Left kidney (tissue), 2 donors: ENCODE results near the gene ITPR3. TPM values are rescaled to one million over a fixed set of nuclear protein-coding genes. Genes with fewer than 3 reads are reported as not detected.

Experiments
- DNase-seq: peaks from one replicate; pipeline ENCODE4 v3.0.0-alpha.2; 2013
- polyA plus RNA-seq: library from polyadenylated mRNA; unstranded; fragments of 120-200 nt; gene quantifications from one replicate; pipeline ENCODE4 v1.2.1, GENCODE V29; 2013; ENCODE audit not compliant: insufficient read length

The ITPR3 gene
- polyA plus RNA-seq, 1 donor, result 9.2 TPM

DNA sequence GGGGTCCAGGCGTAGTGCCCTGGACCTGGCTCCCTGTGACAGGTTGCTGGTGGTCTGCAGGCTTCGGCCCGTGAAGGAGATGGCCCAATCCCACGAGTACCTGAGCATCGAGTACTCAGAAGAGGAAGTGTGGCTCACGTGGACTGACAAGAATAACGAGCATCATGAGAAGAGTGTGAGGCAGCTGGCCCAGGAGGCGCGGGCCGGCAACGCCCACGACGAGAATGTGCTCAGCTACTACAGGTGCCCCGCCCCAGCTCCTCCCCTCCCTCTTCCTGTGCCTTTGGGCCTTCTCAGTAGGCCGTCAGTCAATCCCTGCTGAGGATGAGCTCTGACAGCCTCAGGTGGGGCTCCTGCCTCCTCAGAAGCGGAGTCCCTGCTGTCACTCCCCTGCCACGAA lies 47.8 kb downstream of the ITPR3 start:
- DNase-seq, result no peak

DNA sequence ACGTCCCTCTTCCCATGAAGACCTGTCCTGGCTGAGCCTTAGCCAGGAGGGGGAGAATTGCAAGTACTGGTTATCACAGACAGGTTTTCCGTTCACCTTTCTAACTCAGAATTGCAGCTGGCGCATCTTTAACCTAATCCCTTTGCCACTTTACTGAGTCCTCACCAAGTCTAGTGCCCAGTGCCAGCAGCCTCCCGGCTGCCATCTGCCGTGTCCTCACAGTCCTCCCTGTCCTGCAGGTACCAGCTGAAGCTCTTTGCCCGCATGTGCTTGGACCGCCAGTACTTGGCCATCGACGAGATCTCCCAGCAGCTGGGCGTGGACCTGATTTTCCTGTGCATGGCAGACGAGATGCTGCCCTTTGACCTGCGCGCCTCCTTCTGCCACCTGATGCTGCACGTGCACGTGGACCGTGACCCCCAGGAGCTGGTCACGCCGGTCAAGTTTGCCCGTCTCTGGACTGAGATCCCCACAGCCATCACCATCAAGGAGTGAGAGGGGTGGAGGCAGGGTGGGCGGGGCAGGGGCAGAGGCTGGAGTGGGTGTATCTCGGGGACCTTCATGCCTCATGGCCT lies 49.1 kb downstream of the ITPR3 start:
- no peak for DNase-seq

DNA sequence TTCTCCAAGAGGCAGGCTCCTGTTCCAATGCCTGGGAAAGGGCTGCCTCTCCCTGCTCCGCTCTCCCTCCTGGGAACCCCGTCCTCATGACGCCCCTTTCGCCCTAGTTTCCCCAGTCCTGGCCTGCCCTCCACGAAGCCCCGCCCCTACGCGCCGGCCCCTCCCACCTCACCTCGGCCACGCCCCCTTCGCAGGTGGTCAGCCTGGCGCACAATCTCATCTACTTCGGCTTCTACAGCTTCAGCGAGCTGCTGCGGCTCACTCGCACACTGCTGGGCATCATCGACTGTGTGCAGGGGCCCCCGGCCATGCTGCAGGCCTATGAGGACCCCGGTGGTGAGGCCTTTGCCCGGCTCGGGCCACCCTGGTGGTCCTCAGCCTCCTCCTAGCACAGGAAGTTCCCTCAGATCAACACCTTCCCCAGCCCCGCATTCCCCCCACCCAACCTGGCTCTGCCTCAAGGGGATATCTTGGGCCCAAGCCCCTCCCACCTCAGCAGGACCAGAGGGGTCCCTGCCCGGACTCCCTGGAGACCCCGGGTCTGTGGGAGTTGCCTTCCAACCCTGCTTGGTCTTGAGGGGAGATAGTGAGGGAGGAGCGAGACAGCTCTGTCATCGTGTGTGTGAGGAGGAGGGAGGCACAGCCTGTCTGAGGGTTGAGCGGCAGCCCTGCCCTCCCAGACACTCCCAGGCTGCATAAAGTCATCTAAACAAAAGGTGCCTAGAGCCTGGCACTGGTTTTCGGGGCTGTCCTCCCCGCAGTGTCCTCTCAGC lies 50.0 kb downstream of the ITPR3 start:
- no peak for DNase-seq

DNA sequence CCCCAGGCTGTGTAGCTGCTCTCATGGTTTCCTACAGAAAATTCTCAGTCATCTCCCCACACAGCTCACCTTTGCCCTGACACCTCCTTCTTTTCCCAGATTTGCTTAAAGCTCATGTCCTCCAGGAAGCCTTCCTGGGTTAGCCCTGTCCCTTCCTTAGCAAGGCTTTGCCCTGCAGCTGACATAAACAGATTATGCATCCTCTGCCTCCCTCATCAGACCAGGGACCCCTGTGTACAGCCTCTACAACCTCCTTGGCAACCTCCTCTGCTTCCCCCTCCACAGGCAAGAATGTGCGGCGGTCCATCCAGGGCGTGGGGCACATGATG lies 50.6 kb downstream of the ITPR3 start:
- no peak for DNase-seq

DNA sequence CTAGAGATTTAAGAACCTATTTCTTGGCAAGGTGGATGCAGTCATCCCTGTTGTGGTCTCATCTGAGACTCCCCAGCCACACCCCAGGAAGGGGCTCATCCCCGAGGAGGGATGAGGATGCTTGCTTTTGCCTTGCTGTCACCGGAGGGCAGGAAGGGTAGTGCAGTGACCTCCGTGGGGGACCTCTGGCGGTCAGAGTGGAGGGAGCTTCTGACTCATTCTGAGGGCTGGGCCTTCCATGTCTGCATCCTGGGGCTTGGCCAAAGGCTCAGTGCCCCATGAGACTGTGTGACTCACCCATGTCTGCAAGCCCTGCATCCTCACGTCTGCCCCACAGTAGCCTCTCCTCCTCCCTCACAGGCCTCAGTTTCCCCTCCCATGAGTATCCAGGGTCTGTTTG lies 51.7 kb downstream of the ITPR3 start:
- DNase-seq, result no peak

DNA sequence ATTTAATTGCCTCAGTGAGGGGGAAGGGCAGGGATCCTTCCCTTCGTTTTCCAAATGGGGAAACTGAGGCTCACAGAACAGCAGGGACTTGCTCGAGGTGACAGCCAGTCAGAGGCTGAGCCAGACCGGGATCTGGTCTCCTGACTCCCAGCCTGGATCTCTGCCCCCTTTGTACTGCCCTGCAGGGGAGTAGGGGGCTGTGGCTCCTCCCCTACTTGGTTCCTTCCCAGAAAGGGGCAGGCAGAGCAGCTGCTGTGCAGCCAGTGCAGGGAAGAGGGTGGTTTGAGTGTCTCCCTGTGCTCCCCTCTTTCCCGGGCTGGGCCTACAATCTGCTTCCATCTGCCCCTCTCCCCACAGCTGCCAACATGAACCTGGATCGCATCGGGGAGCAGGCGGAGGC lies 52.7 kb downstream of the ITPR3 start:
- DNase-seq, result no peak

DNA sequence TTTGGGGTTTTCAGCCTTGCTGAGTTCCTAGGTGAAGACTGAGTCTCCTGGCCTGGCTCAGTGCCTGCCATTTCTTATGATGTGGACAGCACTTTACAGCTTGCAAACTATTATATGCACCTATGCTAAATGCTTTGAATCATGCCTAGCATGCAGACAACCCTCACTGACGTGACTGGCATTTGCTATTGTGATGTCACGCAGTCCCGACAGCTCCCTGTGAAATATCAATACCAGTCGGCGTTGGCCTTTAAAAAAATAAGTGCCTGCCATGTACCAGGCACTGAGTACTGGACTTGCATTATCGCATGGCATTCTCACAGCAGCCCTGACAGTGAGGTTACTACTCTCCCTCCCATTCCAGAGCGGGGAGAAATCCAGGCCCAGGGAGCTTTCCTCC lies 54.8 kb downstream of the ITPR3 start:
- no peak for DNase-seq

DNA sequence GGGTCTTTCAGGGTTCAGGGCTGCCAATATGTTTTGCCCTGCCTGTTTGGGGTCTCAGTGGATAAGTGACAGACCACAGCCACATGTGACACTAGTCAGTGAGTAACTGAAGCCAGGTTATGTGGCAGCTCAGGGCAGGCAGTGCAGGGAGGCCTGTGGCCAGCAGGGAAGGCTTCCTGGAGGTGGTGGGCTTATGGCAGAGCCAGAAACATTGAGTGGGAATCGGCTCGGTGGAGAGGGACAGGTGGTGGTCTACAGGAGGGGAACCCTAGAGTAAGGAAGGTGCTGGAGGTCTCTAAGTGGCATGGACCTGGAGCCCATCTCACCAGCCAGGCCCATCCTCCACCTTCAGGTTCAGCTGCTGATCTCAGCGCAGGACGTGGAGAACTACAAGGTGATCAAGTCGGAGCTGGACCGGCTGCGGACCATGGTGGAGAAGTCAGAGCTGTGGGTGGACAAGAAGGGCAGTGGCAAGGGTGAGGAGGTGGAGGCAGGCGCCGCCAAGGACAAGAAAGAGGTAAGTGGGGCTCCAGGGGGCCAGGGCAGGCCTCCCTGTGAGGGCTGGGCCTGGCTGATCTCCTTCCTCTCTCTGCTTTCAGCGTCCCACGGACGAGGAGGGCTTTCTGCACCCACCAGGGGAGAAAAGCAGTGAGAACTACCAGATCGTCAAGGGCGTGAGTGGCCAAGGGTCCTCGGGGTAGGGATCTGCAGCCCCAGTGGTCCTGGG lies 55.5 kb downstream of the ITPR3 start:
- DNase-seq, result no peak

DNA sequence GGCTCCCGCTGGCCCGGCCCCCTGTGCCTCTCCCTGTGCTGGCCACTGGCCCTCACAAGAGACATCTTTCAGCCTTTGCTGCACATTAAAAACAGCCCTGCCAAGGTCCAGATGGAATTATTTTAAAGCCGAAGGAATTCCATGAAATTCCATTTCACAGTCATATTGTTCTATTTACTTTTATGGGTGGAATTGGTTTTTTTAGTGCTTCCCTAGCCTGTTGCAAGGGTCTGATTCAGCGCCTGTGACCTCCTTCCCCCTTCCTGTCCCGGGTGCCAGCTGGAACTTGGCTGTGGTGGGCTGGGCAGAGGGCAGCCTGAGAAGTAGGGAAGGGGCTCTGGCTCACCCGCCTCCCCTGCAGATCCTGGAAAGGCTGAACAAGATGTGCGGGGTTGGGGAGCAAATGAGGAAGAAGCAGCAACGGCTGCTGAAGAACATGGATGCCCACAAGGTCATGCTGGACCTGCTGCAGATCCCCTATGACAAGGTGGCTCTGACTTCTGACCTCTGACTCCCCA lies 56.1 kb downstream of the ITPR3 start:
- DNase-seq, result no peak

DNA sequence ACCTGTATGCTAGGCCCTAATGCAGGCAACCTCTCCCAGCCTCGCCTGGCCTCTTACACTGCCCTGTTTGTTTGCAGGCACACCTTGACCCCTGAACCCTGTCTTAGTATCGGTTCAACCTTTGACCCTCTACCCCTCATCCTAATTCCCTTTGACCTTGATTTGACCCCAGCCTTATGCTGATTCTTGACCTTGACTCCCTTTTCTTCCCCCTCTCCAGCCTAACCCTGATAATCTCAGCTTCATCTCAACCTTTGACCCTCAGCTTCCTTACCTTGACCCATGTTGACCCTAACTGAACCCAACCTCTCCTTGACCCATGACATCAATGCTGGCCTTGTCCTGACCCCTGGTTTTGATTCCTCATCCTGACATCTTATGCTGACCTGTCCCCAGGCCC lies 56.6 kb downstream of the ITPR3 start:
- DNase-seq, result no peak

DNA sequence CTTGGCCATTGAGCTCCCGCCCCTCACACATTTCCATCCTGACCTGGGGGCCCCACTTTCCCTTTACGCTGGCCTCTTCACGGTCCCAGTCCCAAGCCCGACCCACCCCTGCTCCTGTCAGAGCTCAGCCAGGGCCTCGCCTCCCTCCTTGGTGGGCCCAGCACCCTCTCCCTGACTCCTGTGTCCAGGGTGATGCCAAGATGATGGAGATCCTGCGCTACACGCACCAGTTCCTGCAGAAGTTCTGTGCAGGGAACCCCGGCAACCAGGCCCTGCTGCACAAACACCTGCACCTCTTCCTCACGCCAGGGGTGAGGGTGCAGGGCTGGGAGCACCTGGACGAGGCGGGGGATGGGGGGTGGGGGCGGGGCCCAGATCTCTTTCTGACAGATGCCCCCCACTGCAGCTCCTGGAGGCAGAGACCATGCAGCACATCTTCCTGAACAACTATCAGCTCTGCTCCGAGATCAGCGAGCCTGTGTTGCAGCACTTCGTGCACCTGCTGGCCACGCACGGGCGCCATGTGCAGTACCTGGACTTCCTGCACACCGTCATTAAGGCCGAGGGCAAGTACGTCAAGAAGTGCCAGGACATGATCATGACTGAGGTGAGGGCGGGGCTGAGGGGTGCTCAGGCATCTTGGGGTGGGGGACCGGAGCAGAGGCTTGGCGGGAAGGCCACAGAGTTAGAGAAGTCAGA lies 57.3 kb downstream of the ITPR3 start:
- DNase-seq, result no peak

DNA sequence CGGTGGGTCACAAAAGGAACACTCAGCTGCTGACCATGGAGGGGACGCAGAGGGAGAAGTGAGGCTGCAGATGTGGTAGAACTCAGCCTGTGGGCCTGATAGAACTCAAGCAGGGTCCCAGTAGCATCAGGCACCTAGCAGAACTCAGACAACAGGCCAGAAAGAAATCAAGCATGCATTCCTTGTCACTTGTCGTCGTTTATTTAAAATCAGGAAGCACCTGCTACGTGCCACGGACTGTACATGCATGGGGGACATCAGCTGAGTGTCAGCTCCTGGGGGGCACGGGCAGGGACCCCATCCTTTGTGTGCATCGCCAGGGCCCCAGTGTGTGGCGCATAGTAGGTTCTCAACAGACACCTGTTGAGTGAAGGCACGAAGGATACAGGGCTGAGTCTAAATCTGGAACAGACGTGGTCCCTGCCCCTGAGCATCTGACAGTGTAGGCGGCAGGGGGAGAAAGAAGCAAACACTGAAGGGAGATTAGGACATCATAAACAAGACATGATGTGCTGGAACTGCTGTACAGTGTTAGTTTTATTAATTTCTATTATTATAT lies 57.9 kb downstream of the ITPR3 start:
- DNase-seq, result no peak

DNA sequence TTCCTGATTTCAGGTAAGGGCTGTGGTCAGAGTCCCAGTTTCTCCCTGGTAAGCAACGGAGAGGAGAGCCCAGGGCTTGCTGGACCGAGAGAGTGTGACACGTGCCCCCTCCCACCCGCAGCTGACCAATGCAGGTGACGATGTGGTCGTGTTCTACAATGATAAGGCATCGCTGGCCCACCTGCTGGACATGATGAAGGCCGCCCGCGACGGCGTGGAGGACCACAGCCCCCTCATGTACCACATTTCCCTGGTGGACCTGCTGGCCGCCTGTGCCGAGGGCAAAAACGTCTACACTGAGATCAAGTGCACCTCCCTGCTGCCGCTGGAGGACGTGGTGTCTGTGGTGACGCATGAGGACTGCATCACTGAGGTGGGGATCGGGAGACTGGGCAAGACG lies 58.6 kb downstream of the ITPR3 start:
- DNase-seq, result no peak

DNA sequence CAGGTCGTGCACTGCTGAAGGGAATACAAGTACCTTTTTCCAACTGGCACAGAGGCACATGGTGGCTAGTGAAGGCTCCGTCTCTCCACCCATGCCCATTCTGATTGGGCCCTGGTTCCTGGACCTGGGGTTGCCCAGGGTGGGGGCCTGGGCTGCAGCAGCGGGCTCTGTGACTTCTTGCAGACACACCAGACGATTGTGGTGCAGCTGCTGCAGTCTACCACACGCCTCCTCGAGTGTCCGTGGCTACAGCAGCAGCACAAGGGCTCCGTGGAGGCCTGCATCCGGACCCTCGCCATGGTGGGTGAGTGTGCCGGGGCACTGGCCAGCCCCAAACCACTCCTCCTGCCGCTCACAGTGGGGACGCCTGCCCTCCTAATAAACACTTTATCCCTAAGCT lies 61.2 kb downstream of the ITPR3 start:
- DNase-seq, result no peak

DNA sequence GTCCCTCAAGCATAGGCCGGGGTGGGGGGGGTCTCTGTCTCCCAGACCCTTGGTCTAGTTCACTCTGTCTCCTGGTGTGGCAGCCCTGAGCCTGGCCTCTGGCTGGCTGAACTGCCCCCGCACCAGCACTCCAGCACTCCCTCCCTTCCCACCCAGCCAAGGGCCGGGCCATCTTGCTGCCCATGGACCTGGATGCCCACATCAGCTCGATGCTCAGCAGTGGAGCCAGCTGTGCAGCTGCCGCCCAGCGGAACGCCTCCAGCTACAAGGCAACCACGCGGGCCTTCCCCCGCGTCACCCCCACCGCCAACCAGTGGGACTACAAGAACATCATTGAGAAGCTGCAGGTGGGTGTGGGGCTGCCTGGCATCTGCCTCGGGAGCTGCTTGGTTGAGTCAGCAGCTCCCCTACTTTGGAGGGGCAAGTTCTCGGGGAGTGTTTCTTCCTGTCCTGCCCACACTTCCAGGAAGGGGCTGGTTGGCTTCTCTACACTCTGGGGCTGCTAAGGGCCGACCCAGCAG lies 62.0 kb downstream of the ITPR3 start:
- no peak for DNase-seq

DNA sequence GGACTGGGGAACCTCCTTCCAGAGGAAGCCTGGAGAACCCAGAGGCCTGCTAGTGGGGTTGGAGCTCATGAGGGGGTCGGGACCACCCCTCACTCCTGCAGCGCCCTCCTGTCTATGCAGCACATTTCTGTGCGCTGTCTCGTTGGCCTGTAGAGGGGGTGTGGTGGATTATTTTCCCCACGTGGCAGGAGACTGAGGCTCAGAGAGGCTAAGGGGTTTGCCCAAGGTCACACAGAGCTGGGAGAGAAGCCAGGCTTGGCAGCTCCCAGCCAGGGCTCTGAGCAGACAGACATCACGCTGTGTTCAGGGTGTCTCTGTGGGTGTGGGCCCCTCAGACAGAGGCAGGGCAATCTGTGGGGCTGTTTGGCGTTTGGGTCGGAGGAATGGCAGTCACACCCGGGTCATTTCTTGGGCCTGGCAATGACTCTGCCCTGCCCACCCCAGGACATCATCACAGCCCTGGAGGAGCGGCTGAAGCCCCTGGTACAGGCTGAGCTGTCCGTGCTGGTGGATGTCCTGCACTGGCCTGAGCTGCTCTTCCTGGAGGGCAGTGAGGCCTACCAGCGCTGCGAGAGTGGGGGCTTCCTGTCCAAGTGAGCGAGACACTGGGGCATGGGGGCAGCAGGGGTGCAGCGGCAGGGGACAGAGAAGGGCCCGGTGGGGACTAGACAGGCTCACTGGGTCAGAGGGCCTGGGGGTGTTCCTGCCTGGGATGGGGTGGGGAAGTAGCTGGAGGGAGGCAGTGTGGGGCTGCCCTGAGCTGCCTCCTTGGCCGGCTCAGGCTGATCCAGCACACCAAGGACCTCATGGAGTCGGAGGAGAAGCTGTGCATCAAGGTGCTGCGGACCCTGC lies 62.7 kb downstream of the ITPR3 start:
- DNase-seq, result no peak

DNA sequence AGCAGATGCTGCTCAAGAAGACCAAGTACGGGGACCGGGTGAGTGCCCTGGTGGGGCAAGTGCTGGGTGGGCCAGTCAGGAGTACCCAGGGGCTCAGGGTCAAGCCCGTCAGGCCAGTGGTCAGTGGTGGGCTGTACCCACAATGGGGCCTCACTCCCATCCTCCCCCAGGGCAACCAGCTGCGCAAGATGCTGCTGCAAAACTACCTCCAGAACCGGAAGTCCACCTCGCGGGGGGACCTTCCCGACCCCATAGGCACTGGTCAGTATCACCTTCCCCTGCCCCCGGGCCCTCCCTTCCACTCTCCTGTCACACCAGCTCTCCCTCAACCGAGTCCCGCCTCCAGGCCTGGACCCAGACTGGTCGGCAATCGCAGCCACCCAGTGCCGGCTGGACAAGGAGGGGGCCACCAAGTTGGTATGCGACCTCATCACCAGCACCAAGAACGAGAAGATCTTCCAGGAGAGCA lies 63.3 kb downstream of the ITPR3 start:
- no peak for DNase-seq

DNA sequence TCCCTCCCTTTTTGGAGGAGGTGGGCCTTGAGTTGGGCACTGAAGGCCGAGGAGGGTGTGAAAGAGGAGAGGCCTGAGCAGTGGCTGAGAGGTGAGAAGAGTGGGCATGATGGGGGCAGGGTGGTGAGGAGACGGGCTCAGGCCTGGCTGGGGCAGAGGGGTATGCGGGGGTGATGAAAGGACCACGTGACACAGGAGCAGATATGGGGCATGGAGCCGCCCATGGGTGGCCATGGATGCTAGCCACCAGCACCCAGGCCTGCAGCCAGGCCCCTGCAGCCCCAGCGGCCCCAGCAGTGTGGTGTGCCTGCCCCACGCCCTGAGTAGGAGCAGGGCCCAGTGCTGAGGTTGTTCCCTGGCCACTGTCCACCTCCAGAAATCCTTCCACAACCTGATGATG lies 63.9 kb downstream of the ITPR3 start:
- DNase-seq, result no peak

DNA sequence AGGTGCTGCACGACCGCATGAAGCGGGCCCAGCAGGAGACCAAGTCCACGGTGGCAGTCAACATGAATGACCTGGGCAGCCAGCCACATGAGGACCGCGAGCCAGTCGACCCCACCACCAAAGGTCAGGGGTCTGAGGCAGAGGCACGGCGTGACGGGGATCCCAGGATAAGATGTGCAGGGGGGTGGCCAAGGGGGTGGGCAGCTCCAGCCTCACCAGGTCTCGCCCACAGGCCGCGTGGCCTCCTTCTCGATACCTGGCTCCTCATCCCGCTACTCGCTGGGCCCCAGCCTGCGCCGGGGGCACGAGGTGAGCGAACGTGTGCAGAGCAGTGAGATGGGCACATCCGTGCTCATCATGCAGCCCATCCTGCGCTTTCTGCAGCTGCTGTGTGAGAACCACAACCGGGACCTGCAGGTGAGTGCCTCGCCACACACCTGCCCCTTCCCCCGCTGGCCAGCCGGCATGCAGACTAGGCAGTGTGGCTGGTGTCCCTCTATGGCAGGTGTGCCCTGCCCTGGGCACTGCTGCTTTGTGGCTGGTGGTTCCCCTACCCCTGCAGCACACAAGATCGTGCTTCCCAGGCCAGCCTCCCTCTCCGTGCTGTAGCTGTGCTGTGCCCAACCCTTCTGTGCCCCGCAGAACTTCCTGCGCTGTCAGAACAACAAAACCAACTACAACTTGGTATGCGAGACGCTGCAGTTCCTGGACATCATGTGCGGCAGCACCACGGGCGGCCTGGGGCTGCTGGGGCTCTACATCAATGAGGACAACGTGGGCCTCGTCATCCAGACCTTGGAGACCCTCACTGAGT lies 64.5 kb downstream of the ITPR3 start:
- no peak for DNase-seq

DNA sequence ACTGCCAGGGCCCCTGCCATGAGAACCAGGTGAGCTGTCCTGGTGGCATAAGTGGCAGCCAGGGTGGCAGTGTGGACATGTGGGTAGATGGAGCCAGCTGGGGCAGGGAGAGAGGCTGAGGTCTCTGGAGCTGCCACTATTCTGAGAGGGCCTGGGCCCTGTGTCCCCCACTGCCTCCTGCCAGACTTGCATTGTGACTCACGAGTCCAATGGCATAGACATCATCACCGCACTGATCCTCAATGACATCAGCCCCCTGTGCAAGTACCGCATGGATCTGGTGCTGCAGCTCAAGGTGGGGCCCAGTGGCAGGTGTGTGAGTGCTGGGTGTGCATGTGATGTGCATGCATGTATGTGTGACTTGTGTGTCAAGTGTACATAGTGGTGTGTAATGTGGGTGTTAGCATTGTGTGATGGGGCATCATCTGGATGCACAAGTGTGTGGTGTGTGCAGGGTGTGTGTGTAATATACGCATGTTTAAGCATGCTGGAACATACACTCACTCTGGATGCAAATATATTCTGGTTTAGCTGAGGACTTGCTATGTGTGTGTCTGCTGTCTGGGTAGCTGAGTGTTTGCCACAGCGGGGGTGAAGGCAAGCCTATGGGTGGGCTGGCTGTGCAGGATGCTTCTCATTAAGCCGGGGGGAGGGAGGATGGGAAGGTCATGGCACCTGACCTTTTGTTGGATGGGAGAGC lies 65.3 kb downstream of the ITPR3 start:
- DNase-seq, result no peak
